ENCODE results near the gene CR1.
"Not testable (repeated sequence)": the region's sequence is repeated elsewhere in the genome, so short reads cannot be mapped to it uniquely, and the experiment has no call there.

DNA sequence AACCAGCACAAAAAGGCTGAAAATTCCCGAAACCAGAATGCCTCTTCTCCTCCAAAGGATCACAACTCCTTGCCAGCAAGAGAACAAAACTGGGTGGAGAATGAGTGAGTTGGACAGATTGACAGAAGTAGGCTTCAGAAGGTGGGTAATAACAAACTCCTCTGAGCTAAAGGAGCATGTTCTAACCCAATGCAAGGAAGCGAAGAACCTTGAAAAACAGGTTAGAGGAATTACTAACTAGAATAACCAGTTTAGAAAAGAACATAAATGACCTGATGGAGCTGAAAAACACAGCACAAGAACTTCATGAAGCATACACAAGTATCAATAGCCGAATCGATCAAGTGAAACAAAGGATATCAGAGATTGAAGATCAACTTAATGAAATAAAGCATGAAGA is 93.5 kb downstream of the CR1 start:
- not testable (repeated sequence) for TF ChIP-seq POLR2A, EP300 (IDR thresholded peaks at IDR 0.05)
- TF ChIP-seq, protein P1, sequence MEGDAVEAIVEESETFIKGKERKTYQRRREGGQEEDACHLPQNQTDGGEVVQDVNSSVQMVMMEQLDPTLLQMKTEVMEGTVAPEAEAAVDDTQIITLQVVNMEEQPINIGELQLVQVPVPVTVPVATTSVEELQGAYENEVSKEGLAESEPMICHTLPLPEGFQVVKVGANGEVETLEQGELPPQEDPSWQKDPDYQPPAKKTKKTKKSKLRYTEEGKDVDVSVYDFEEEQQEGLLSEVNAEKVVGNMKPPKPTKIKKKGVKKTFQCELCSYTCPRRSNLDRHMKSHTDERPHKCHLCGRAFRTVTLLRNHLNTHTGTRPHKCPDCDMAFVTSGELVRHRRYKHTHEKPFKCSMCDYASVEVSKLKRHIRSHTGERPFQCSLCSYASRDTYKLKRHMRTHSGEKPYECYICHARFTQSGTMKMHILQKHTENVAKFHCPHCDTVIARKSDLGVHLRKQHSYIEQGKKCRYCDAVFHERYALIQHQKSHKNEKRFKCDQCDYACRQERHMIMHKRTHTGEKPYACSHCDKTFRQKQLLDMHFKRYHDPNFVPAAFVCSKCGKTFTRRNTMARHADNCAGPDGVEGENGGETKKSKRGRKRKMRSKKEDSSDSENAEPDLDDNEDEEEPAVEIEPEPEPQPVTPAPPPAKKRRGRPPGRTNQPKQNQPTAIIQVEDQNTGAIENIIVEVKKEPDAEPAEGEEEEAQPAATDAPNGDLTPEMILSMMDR (IDR thresholded peaks at IDR 0.05) = not testable (repeated sequence)
